Ureter (tissue), 1 donor: Measurements from ENCODE around the gene EEIG1. TPM values are rescaled to one million over a fixed set of nuclear protein-coding genes. Genes with fewer than 3 reads are reported as not detected.

Source experiments
- DNase-seq: peaks from one replicate; pipeline ENCODE4 v3.0.0-alpha.2; 2020; ENCODE audit warnings: low spot score
- total RNA-seq: library from RNA; stranded (reverse); gene quantifications from one replicate; pipeline ENCODE4 v1.2.4, GENCODE V29; 2023
- donor health status: DM: yes; HTN: yes; CAD: no.

Gene EEIG1
- total RNA-seq, 1 donor from 2014 or later = 99.6 TPM

- no peak for DNase-seq
Observed at GRCh38 chr9:128001151-128001778, 20.5 kb upstream of the EEIG1 start.

DNA sequence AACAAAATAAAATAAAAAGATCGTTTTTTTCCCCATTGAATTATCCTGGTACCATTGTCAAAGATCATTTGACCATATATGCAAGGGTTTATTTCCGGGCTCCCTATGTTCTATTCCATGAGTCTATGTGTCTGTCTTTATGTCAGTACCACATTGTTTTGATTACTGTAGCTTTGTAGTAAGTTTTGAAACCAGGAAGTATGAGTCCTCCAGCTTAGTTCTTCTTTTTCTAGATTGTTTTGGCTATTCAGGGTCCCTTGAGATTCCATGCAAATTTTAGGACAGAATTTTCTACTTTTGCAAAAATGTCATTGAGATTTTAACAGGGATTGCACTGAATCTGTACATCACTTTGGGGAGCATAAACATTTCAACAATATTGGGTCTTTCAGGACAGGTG lies 18.7 kb upstream of the EEIG1 start:
- DNase-seq = no peak

- DNase-seq = no peak
Observed at GRCh38 chr9:127993721-127994120, 12.9 kb upstream of the EEIG1 start.

DNA sequence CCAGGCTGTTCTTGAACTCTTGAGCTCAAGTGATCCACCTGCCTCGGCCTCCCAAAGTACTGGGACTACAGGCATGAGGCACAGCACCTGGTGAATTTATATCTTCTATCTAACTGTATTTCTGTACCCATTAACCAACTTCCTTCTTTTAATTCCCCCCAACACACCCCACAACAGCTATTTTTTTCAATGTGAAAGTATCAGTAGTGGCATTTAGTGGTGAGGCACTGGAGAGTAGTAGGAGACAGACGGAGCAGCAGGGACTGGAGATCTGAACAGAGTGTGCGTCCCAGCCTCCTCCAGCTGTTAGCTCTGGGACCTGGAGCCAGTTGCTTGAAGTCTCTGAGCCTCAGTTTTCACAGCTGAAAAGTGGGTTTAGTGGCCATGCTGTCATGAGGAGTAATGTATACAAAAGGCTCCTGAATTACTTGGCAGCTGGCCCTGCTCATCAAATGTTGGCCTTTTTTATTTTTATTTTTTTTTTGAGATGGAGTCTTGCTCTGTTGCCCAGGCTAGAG lies 11.0 kb upstream of the EEIG1 start:
- no peak for DNase-seq

GRCh38 chr9:127991017-127991756 lies 10.4 kb upstream of the EEIG1 start:
- DNase-seq = no peak

GRCh38 chr9:127990554-127990953 lies 9.8 kb upstream of the EEIG1 start:
- no peak for DNase-seq

DNA sequence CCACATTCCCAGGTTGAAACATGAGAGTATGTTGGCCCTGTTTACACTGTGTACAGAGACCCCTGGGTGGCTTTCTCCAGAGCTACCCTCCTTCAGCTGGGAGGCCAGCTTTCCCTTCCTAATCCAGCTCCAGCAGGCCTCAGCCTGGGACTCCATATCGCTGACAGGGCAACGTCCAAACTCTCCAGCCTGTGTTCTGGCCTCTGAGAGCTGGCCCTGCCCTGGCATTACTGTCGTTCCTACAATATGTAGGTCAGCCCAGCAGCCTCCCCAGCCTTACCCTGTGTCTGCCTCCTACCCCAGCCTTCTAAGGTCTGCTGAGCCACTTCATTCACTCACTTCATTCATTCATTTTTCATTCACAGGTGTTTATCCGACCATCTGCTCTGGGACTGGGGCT lies 8.3 kb upstream of the EEIG1 start:
- no peak for DNase-seq

- DNase-seq = no peak
Observed at GRCh38 chr9:127987103-127987614, 6.4 kb upstream of the EEIG1 start.

- no peak for DNase-seq
Observed at GRCh38 chr9:127985011-127985410, 4.2 kb upstream of the EEIG1 start.

DNA sequence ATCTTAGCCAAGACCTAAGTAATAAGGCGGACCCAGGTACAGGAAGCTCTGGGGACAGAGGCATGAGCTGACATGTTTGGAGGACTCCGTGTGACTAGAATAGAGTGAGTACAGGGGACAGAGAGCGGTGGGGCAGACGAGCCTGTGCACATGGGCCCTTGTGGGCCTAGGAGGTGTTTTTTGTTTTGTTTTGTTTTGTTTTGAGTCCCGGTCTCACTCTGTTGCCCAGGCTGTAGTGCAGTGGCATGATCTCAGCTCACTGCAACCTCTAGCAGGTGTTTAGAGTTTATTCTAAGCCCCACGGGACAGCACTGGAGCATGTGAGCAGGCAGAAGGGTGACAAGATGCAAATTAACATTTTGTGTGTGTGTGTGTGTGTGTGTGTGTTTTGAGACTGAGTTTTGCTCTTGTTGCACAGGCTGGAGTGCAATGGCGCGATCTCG lies 3.1 kb upstream of the EEIG1 start:
- no peak for DNase-seq

GRCh38 chr9:127982912-127983311 lies 2.1 kb upstream of the EEIG1 start:
- no peak for DNase-seq

DNA sequence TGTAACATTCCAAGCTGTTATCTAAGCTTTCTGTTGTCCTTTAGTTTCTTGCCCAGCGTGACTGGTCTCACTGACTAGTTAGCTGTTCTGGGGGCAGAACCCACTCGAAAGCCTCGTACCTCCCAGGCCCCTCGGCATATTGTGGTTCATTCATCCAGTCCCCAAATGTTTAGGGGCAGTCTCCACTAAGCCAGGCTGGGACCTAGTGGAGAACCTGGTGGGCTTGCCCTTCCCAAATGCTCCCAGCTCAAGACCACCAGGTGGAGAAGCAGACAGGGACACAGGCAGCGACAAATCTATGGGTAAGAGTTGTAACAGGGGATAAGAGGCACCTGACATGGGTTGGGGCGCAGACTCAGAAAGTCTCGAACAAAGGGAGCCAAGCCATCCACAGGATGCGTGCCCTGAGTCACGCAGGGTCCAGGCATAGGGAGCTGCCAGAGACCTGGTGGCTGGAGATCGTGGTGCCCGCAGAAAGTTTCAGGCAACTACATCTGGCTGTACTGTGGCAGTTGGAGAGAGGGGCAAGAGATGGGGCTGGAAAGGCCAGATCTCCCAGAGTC lies 851 bp upstream of the EEIG1 start:
- DNase-seq = no peak

- DNase-seq = no peak
Observed at GRCh38 chr9:127980060-127980705, 606 bp downstream of the EEIG1 start.

- DNase-seq = no peak
Observed at GRCh38 chr9:127979333-127980059, 1.3 kb downstream of the EEIG1 start.

GRCh38 chr9:127979015-127979332 lies 1.8 kb downstream of the EEIG1 start:
- DNase-seq = no peak

- no peak for DNase-seq
Observed at GRCh38 chr9:127977884-127978647, 2.7 kb downstream of the EEIG1 start.

DNA sequence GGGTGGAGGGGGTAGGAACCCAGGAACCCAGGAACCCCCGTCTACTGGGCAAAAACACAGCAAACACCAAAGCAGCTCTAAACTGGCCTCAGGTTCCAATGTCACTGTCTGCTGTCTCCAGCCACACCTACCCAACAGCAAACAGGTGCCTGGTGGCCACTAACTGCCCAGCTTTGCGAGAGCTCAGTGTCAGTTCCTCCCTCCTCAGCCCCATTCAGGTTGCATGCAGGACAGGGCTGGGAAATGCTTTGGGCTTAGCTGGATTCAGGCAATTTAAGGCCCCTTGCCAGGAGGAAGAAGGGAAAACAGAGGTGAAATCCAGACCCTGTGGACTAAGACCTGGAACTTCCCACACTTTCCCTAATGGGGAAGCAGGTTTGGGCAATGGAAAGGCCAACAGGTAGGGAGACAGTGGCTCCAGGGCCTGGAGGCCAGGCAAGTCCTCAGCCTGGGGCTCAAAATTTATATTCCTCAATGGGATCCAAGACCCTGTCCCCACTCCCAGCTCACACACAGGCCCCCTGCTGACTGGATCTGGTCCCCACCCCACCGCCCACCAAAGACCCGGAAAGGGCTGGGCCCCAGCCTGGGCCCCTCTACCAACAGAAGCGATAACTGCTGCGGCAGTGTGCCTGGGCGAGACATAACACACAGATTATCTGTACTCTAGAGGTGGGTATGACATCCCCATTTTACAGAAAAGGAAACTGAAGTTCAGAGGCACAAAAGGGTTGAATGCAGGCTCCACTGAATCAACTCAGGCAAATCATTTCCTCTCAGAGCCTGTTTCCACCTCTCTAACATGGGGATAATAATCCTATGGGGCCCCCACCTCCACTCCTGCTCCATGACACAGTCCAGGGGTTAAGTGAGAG lies 3.5 kb downstream of the EEIG1 start:
- DNase-seq = no peak

DNA sequence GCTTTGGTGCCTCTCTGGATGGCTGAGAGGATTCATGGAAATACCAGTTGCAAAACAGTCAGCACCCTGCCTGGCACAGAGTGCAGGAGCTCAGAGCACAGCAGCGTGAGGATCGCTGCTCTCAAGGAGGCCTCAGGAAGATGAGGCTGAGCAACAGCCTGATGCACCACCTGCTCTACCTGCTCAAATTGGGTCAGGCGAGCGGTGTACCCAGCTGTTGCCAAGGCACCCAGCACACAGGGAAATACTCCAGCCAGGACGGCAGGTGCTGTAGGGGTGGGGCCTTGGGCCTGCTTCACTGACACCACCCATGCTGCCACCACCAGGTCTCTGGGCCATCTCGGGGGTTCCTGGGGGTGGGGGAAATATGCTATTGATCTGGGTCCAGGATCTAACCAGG lies 4.3 kb downstream of the EEIG1 start:
- DNase-seq = no peak

- DNase-seq = no peak
Observed at GRCh38 chr9:127975376-127976315, 5.1 kb downstream of the EEIG1 start.
